Uterus (tissue), 2 donors: ENCODE data around the gene PLXNA3.

Source experiments
- CTCF ChIP-seq, 4 experiments: fragments of 200-600 bp in 2 of 4; fragments of 450-650 bp in 2 of 4; sonication (generic) in 2 of 4; IDR thresholded peaks; one replicate each; pipeline ENCODE4 v1.5.1; 2016 to 2019; ENCODE audit warnings: antibody characterized with exemption in 4 of 4, mild to moderate bottlenecking in 2 of 4, moderate library complexity in 1 of 4
- POLR2A ChIP-seq, 2 donors: fragments of 450-650 bp; IDR thresholded peaks; one replicate each; pipeline ENCODE4 v1.6.1; 2016; ENCODE audit warnings: antibody characterized with exemption in 2 of 2, mild to moderate bottlenecking in 1 of 2, moderate library complexity in 1 of 2

- TF ChIP-seq CTCF (IDR thresholded peaks at IDR 0.05) (no peak), POLR2A (IDR thresholded peaks at IDR 0.05) (no peak)
Measured at GRCh38 chrX:154513716-154514115, 55.6 kb downstream of the PLXNA3 start.
